ENCODE results near the gene MST1.
A peak's percentile ranks its signal among the peaks of the same experiment; 100 is the strongest.

MST1 gene

DNA sequence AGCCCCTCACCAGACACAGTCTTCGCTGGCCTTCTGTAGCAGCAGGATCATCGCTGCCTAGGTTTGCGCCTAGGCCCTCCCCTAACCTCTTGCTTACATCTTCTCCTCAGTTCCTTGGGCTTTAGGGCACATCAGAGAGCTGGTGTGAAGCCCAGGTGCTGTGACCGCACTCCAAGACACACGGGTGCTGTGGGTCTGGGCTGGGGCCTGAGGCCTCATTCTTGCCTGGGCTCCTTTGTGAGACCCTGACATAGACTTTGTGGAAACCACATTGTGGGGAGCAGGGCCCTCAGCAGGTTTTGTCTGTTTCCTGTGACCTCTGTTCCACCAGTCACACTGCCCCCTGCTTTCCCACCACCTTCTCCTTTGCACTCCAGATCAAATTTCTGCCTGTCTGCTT lies 22.2 kb upstream of the MST1 start:
- no peaks in the 10 kb centered on the region for H3K9me3 ChIP-seq (ENCODE audit: control insufficient read depth, insufficient read depth, low read depth, low read length)
- ChIA-PET POLR2A (interaction anchor here (0.7 kb wide), 1 partner anchor 8 kb away, joined by 3 read pairs; the partner anchor contains the start of gene AMIGO3), CTCF (interaction anchor here (0.6 to 1.1 kb wide), 3 partner anchors 9 to 646 kb away, joined by 3 read pairs; no protein-coding TSS in a partner anchor)
- H3K27ac ChIP-seq (ENCODE audit: extremely low read depth, low read depth, low read length) = no peak overlapping the region
- no peak for TF ChIP-seq ZNF138 (tag by site-specific recombination; IDR thresholded peaks at IDR 0.05; ENCODE audit: borderline replicate concordance)
- no peak for TF ChIP-seq ZBTB7A (tag by site-specific recombination; IDR thresholded peaks at IDR 0.05; ENCODE audit: low read depth)
- no peak for TF ChIP-seq ZNF510 (tag by site-specific recombination; IDR thresholded peaks at IDR 0.05; ENCODE audit: insufficient replicate concordance)
- no peak for TF ChIP-seq ZNF221 (tag by site-specific recombination; IDR thresholded peaks at IDR 0.05; ENCODE audit: borderline replicate concordance)
- TF ChIP-seq ZNF112 (tag by site-specific recombination; IDR thresholded peaks at IDR 0.05) = no peak
- no peak for TF ChIP-seq GLIS2 (tag by site-specific recombination; IDR thresholded peaks at IDR 0.05)
- TF ChIP-seq ZNF548 (tag by site-specific recombination; IDR thresholded peaks at IDR 0.05) = no peak
- no peak for TF ChIP-seq ZNF544 (tag by site-specific recombination; IDR thresholded peaks at IDR 0.05)
- H3K4me3 ChIP-seq (ENCODE audit: low read depth, low read length) = no peak overlapping the region
- no peaks in the 10 kb centered on the region for H3K4me1 ChIP-seq (ENCODE audit: control insufficient read depth, insufficient read depth, low read length)
- H3K36me3 ChIP-seq (ENCODE audit: control insufficient read depth in 2 of 2, insufficient read depth in 1 of 2, low read length in 2 of 2) = peaks cover 0 to 53% of the 10 kb centered on the region in 2 experiments; a peak in 2 of 3 replicates

DNA sequence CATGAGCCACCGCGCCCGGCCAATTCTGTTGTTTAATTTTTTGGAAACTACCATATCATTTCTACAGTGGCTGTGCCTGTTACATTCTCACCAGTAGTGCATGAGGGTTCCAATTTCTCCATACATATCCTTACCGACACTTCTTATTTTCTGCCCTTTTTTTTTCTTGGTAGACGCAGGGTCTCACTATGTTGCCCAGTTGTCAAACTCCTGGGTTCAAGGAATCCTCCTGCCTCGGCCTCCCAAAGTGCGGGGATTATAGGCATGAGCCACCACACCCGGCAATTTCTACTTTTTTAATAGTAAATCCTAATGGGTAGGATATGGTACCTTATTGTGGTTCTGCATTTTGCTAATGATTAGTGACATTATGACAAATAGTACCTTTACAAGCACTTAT lies 20.6 kb upstream of the MST1 start:
- Histone ChIP-seq H3K4me1 (ENCODE audit: control insufficient read depth, insufficient read depth, low read length) (no peaks in the 10 kb centered on the region), H3K36me3 (ENCODE audit: control insufficient read depth in 2 of 2, insufficient read depth in 1 of 2, low read length in 2 of 2) (peaks cover 0 to 52% of the 10 kb centered on the region in 2 experiments; a peak in 2 of 3 replicates), H3K27ac (ENCODE audit: extremely low read depth, low read depth, low read length) (no peak overlapping the region), H3K4me3 (ENCODE audit: low read depth, low read length) (no peak overlapping the region), H3K9me3 (ENCODE audit: control insufficient read depth, insufficient read depth, low read depth, low read length) (no peaks in the 10 kb centered on the region)
- TF ChIP-seq ZNF121 (tag by site-specific recombination; IDR thresholded peaks at IDR 0.05) (0 out of 2 replicates have a peak, but pooled peaks have one; percentile 26), KLF7 (tag by site-specific recombination; IDR thresholded peaks at IDR 0.05; ENCODE audit: borderline replicate concordance) (no peak)
- CTCF ChIA-PET = no interaction called here
- POLR2A ChIA-PET = no interaction called here

DNA sequence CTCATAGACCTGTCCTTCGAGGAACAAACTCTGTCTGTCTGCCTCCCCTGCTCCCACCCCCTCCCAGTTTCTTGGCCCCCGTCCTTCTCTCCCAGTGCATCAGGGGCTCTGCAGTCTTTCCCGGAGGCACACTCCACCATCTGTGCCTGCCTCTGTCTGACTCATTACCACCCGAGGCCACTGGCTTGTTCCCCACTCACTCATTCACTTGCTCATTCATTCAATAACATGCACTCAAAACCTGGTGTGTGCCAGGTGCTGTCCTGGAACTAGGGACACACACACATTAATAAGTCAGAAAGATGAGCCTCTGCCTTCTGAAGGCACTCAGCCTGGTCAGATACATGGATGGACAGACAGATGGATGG lies 17.8 kb upstream of the MST1 start:
- no peaks in the 10 kb centered on the region for H3K9me3 ChIP-seq (ENCODE audit: control insufficient read depth, insufficient read depth, low read depth, low read length)
- ChIA-PET CTCF (interaction anchor here (0.6 kb wide), 1 partner anchor 11 kb away, joined by 3 read pairs; no protein-coding TSS in a partner anchor), POLR2A (no interaction called here)
- H3K4me3 ChIP-seq (ENCODE audit: low read depth, low read length) = no peak overlapping the region
- no peak for TF ChIP-seq BCL11A (tag by site-specific recombination; IDR thresholded peaks at IDR 0.05; ENCODE audit: low read depth)
- no peak for TF ChIP-seq ZNF19 (tag by site-specific recombination; IDR thresholded peaks at IDR 0.05; ENCODE audit: low read depth)
- no peak for TF ChIP-seq YY2 (tag by site-specific recombination; IDR thresholded peaks at IDR 0.05)
- TF ChIP-seq, protein P1, sequence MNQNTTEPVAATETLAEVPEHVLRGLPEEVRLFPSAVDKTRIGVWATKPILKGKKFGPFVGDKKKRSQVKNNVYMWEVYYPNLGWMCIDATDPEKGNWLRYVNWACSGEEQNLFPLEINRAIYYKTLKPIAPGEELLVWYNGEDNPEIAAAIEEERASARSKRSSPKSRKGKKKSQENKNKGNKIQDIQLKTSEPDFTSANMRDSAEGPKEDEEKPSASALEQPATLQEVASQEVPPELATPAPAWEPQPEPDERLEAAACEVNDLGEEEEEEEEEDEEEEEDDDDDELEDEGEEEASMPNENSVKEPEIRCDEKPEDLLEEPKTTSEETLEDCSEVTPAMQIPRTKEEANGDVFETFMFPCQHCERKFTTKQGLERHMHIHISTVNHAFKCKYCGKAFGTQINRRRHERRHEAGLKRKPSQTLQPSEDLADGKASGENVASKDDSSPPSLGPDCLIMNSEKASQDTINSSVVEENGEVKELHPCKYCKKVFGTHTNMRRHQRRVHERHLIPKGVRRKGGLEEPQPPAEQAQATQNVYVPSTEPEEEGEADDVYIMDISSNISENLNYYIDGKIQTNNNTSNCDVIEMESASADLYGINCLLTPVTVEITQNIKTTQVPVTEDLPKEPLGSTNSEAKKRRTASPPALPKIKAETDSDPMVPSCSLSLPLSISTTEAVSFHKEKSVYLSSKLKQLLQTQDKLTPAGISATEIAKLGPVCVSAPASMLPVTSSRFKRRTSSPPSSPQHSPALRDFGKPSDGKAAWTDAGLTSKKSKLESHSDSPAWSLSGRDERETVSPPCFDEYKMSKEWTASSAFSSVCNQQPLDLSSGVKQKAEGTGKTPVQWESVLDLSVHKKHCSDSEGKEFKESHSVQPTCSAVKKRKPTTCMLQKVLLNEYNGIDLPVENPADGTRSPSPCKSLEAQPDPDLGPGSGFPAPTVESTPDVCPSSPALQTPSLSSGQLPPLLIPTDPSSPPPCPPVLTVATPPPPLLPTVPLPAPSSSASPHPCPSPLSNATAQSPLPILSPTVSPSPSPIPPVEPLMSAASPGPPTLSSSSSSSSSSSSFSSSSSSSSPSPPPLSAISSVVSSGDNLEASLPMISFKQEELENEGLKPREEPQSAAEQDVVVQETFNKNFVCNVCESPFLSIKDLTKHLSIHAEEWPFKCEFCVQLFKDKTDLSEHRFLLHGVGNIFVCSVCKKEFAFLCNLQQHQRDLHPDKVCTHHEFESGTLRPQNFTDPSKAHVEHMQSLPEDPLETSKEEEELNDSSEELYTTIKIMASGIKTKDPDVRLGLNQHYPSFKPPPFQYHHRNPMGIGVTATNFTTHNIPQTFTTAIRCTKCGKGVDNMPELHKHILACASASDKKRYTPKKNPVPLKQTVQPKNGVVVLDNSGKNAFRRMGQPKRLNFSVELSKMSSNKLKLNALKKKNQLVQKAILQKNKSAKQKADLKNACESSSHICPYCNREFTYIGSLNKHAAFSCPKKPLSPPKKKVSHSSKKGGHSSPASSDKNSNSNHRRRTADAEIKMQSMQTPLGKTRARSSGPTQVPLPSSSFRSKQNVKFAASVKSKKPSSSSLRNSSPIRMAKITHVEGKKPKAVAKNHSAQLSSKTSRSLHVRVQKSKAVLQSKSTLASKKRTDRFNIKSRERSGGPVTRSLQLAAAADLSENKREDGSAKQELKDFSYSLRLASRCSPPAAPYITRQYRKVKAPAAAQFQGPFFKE (tag by site-specific recombination; IDR thresholded peaks at IDR 0.05; ENCODE audit: borderline replicate concordance) = no peak
- TF ChIP-seq ZNF426 (tag by site-specific recombination; IDR thresholded peaks at IDR 0.05) = no peak
- no peak for TF ChIP-seq ZNF623 (tag by site-specific recombination; IDR thresholded peaks at IDR 0.05)
- TF ChIP-seq SP7 (tag by site-specific recombination; IDR thresholded peaks at IDR 0.05) = no peak
- TF ChIP-seq, protein P2, sequence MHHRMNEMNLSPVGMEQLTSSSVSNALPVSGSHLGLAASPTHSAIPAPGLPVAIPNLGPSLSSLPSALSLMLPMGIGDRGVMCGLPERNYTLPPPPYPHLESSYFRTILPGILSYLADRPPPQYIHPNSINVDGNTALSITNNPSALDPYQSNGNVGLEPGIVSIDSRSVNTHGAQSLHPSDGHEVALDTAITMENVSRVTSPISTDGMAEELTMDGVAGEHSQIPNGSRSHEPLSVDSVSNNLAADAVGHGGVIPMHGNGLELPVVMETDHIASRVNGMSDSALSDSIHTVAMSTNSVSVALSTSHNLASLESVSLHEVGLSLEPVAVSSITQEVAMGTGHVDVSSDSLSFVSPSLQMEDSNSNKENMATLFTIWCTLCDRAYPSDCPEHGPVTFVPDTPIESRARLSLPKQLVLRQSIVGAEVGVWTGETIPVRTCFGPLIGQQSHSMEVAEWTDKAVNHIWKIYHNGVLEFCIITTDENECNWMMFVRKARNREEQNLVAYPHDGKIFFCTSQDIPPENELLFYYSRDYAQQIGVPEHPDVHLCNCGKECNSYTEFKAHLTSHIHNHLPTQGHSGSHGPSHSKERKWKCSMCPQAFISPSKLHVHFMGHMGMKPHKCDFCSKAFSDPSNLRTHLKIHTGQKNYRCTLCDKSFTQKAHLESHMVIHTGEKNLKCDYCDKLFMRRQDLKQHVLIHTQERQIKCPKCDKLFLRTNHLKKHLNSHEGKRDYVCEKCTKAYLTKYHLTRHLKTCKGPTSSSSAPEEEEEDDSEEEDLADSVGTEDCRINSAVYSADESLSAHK (tag by site-specific recombination; IDR thresholded peaks at IDR 0.05) = no peak
- TF ChIP-seq ZNF2 (tag by site-specific recombination; IDR thresholded peaks at IDR 0.05) = no peak
- no peak for TF ChIP-seq KLF16 (tag by site-specific recombination; IDR thresholded peaks at IDR 0.05)
- H3K36me3 ChIP-seq (ENCODE audit: control insufficient read depth in 2 of 2, insufficient read depth in 1 of 2, low read length in 2 of 2) = peaks cover 0 to 56% of the 10 kb centered on the region in 2 experiments; a peak in 2 of 3 replicates
- no peak overlapping the region for H3K27ac ChIP-seq (ENCODE audit: extremely low read depth, low read depth, low read length)
- H3K4me1 ChIP-seq (ENCODE audit: control insufficient read depth, insufficient read depth, low read length) = no peaks in the 10 kb centered on the region

Data from HEK293 (cell line).